Activated CD8-positive, alpha-beta memory T cell treated with anti-CD3 and anti-CD28 coated beads for 48 hours (primary cell): ENCODE data around the gene ST3GAL3.
"Not testable (repeated sequence)": the region's sequence is repeated elsewhere in the genome, so short reads cannot be mapped to it uniquely, and the experiment has no call there.

Source experiments
- DNase-seq, 3 experiments: peaks; one replicate each; pipeline ENCODE4 v3.0.0-alpha.2; 2020; ENCODE audit warnings: low read depth in 2 of 3, low spot score in 2 of 3

Gene ST3GAL3

DNA sequence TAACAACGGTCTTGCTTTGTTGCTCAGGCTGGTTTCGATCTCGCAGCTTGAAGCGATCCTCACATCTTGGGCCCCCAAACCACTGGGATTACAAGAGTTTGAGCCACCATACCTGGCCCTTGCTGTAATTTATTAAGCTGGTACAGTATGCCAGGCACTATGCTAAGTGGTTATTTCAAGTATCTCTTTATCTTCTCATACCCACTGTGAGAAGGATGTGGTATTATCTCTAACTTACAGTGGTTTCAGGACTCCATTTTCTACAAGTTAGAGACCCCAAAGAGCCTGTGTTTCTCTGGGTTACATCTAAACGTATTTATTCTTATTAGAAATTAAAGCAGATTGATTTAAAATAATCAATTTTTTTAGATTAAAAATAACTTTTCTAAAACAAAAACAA, 8.1 kb upstream of the ST3GAL3 start:
- no peak for DNase-seq

DNA sequence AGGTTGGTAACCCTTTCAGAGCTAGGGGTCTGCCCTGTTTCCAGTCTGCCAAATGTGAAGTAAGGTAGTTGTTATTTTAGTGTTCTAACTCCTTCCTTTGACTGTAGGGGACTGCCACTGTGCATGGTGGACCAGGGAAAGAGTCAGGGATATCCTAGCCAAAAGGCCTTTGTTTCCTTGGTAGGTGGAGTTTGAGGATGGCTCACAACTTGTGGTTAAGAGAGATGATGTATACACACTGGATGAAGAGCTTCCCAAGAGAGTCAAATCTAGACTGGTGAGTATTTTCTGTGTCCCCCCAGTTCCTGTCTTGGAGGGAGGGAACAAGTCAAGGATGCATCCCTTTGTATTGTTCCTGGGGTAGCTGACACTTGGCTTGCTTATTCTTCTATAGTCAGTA, 3.5 kb upstream of the ST3GAL3 start:
- DNase-seq = no peak

DNA sequence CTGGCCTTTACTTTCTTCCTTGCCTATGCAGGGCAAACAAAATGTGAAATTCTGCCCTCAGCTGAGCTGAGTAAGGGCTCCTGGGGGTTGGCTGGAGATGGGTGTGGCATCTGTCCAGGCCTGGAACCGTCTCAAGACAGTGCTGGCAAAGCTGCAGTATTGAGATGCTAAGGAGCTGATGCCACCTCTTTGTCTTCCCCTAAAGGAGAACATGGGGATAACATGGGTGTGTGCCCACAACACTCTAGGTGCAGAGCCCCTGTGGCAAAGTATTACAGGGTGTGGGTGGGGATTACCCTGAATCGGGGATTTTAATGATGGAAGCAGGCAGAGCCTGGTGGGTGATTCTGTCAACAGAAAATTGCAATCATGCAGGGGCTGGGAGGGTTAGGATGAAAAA, 2.5 kb upstream of the ST3GAL3 start:
- no peak for DNase-seq

DNA sequence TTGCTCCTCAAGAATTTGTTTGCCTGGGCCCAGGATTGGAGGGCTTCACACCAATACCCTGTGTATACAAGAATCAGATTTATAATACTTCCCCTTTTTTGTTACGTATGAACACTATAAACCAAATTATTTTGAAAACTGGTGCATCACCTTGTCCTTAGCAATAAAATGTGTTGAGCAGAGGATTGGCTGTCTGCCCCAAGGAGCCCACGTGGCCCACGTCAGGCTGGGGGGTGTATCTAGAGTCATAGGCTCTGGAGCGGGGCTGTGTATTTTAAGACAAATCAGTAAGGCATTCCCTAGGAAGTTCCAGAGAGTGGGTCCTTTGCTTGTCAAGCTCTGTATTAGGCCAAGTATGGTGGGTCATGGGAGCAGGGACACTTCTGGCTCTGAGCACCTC, 2.0 kb upstream of the ST3GAL3 start:
- DNase-seq = no peak

DNA sequence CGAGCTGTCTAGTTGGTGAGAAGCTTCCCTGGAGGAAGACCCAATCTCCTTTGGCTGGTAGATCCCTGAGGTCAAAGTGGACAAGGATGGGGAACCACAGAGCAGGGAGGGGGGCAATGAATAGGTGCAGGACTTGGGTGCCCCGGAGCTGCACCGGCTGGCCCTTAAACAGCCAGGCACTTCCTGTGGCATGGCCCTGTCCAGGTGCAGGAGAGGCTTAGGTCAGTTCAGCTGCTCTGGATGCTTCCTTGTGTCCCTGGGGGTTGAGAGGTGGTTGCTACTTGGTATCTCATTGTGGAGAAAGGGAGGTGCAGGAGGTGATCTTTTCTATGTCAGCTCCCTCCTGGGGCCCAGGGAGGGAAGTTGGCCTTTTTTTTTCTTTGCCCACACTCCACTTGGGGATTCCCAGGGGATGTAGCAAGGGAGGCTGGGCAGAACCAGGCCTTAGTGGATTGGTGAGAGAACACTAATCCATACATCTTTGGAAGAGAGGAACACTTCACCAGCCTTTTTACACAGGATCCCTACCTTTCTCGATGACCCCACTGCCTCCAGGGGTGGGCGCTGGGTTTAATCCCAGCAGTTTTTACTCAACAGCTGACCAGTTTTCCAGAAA, 1.2 kb upstream of the ST3GAL3 start:
- no peak for DNase-seq

DNA sequence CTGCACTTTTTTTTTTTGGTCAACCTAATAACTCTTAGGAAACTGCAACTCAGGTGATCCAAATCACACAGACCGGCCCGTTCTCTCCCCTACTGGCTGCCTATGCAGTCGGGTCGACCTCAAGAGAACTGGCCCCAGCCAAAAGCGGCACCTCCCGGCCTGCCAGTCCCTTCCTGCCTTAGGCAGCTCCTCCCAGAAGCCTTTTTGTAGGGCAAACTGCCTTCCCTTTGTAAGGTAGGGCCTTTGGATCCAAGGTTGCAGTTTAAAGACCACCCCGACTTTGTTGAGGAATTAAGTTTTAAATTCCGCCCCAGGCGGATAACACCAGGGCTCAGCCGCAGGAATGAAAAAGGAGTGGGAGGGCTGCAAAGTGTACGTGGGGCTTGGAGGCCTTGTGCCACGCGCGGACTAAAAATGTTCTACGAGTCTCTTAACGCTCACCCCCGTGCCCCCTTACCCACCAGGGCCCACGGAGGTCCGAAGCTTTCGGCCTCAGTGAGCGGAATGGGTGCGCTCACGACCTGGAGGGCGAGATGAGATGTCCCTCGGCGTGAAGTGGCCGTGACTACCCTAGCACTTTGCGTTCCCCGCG, 642 bp upstream of the ST3GAL3 start:
- peak in 1 of 3 experiments; percentile 14 for DNase-seq

DNA sequence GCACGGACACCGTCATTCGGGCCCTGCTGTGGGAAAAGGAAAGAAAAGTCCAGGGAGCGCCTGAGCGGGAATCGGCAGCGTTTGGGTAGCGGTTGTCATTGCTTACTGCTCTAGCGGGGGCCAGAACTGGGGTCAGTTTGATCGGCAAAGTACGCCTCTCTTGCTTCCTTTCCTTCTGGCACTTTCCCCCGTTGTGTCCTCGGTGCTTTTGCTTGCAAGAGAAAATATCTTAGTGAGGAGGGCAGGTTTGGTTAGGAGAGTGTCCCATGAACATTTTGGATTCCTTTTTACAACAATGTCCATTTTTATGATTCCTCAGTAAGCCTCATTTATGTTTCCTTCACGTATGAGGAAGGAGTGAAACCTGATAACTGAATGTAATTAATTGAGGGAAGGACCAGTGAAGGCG, 670 bp downstream of the ST3GAL3 start:
- peak in 1 of 3 experiments; percentile 40 for DNase-seq

DNA sequence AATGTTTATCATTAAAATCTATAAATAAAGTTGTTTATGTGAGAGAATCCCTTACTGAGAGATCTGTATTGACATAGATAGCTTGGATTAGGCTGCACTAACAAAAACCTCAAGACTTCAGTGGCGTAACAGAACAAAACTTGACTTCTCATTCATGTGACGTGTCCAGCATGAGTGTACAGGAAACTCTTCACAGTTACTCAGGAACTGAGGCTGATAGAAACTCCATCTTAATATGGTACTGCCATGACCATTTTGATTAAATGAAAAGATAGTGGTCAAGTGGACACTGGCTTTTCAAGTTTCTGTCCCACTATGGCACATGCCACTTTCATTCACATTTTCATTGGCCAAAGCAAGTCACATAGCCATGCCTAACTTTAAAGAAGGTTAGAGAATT, 3.7 kb downstream of the ST3GAL3 start:
- no peak for DNase-seq

DNA sequence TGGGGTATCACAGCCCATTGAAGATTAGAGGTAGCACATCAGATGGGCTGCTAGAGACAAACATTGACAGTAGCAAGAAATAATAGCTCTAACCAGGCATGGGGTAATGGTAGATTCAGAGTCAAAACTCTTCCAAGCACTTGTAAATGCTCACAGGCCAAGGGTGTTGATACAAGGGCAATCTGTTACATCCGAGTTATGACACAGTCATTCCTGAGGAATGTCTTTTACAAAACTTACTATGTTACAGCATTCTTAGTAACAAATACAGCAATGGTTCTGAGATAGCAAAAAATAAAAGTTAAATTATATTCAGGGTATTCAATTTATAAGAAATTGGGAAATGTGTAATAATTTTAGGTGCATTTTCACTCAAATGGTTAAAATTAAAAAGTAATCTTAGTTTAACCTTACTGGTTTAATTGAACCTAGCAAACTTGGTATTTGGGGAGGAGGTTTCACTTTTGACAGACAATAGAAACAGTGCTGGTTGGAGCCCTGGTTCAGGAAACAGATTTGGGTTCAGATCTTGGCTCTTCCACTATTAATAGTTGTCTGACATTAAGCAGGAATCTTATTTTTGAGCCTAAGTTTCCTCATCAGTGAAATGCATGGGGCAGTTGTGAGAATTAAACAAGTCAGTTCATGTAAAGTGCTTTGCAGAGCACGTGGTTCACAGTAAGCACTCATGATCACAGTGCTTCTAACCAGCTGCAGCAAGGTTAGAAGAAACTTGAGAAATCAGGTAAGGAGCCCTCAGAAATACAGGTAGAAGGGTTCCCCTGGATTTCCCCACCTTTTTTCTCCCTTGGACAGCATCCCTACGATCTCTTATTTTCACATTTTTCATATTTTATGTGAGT, 4.4 kb downstream of the ST3GAL3 start:
- no peak for DNase-seq

DNA sequence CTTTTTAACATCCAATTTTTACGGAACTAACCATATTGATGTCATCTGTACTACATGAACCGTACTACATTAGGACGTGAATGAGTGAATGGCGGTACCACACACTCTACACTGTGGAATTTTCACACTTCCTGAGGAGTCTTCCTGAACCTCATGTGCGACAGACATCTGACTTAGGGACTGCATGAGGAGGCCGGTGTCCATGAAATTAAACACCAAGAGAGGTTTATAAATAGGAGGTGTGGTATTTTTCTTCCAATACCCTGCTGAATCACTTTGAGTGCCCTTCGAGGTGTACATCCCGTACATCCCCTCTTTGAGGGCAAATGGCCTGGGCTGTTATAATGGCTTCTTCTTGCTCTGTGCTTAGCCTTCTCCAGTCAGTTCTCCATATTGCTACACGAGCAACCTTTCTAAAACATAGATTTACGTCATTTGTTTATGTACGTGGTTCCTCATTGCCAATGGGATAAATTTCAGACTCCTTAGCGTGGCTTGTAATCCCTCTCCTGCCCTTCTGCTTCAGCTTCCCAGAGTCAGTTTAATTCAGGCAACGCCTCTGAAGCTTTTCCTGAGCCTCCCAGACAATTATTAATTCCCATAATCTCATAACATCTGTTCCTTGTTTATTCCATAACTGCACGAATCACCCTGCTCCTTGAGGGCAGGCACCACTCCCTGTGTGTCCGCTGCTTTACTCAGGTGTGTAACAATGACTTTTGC, 9.4 kb downstream of the ST3GAL3 start:
- no peak for DNase-seq

DNA sequence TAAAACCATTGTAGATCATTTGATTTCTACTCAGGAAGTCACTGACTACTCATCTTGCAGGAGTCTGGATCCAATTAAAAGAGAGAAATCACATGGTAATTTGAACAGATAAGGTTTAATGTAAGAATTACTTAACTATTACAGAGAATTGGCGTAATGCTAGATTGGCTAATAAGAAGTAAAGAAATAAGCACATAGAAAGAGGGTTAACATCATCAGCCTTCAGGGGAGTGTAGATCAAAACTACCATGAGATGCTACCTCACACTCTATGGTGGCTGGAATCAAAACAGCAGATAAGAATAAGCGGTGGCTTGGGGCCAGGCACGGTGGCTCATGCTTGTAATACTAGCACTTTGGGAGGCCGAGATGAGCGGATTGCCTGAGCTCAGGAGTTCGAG, 11.7 kb downstream of the ST3GAL3 start:
- DNase-seq = no peak

DNA sequence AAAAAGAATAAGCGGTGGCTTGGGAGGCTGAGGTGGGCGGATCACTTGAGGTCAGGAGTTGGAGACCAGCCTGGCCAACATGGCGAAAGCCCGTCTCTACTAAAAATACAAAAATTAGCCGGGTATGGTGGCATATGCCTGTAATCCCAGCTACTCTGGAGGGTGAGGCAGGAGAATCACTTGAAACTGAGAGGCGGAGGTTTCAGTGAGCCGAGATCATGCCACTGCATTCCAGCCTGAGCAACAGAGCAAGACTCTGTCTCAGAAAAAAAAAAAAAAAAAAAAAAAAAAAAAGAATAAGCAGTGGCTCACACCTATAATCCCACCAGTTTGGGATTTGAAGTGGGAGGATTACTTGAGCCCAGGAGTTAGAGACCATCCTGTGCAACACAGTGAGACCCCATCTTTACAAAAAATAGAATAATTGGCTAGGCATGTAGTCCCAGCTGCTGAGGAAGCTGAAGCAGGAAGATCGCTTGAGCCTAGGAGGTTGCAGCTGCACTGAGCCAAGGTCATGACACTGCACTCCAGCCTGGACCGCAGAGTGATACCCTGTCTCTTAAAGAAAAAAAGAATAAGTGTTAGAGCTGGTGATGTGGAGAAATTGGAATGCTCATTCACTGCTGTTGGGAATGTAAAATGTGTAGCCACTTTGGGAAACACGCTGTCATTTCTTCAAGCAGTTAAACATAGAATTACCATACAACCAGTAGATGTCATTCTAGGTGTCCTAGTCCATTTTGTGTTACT, 12.5 kb downstream of the ST3GAL3 start:
- not testable (repeated sequence) for DNase-seq

DNA sequence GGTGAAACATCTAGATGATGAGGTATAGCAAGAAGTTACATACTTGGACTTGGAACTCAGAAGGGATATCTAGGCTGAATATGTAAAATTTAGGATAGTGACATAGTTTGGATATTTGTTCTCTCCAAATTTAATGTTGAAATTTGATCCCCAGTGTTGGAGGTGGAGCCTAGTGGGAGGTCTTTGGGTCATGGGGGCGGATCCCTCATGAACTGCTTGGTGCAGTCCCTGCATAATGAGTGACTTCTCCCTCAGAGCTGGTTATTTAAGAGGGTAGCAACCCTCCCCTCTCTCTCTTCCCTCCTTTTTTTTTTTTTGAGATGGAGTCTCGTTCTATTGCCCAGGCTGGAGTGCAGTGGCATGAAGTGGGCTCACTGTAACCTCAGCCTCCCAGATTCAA, 15.5 kb downstream of the ST3GAL3 start:
- no peak for DNase-seq

DNA sequence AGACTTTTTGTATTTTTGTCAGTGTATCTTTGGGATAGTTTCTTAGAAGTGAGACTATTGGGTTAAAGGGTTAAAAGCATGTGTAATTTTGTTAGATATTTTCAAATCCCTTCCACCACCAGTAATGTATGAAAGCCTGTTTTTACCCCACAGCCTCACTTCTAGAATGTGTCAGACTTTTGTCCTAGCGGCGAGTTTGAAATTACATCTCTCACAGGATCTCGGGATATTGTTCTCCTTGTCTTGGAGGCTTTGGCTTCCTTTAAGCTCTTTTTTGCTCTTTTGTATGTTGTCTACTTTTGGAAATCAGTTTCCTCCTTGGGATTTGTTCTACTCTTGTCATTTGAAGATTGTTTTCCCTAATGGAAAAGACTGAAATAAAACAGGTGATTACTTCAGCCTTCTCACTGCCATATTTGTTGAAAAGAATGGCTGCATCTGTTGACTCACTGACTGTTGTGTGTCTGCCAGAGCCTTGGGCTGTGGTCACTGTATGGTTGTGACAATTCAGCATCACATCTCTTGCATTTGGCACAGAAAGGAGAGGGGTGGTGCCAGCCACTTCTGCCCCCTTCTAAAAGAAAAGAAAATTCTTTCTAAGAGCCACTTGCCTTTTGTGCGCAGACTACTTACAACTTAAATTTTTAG, 22.6 kb downstream of the ST3GAL3 start:
- no peak for DNase-seq

DNA sequence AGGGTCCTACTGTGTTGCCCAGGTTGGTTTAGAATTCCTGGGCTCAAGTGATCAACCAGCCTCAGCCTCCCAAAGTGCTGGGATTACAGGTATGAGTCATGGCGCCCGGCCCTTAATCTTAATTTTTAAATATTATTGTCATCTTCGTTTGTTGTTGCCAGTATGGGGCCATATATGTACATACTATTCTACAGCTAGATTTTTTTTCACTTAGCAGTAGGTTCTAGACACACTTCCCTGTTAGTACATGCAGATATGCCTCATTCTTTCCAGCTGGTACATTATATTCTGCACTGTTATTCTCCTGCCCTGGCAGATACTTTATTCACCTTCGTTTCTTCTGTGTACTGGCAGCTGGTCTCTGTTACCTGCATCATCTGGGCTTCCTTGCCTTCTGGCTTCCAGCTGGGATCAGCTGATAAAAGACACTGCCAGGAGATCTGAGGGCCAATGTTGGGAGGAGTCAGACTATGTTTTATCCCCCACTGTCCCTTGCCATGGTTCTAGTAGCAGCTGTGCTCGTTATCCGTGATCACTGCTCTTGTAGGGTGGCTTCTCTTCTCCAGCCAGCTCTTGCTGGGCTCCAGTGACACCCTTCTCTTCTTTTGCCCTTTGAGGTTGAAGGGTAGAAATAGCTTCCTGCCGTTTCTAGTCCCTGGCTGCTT, 24.7 kb downstream of the ST3GAL3 start:
- DNase-seq = no peak

DNA sequence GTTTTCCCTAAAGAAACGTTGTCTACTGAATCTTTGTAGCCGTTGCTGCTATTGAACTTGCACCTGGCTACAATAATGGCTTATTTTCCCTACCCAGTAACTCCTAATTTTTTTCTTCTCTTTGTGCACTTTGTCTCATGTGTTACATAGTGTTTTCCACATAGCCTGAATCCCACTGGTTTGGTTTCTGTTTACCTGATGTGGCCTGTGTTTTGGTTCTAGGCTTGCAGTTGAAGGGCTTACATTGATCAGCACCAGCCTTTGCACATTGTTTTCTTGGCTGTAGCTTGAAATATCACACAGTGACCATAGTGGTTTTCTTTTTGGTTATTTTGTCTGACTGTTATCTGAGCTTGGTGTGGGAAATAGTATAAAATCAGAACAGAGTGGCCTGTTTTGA, 29.5 kb downstream of the ST3GAL3 start:
- DNase-seq = no peak

DNA sequence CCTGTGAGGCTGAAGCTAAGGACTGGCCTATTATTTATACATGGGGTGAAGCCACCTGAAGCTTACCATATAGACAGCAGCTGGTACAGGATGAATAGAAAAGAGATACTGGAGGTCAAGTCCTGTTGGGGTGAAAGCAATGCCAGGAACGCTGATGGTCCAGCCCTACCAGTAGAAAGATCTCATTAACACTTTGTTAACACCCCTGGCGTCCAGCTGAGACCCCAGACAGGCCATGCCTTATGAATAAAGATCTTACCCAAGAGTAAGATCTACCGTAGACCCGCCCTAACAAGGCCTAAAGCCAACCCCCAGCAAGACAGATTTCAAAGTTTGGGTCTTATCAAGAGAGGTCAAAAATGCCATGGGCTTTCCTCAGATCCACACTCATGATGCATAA, 34.7 kb downstream of the ST3GAL3 start:
- DNase-seq = no peak

DNA sequence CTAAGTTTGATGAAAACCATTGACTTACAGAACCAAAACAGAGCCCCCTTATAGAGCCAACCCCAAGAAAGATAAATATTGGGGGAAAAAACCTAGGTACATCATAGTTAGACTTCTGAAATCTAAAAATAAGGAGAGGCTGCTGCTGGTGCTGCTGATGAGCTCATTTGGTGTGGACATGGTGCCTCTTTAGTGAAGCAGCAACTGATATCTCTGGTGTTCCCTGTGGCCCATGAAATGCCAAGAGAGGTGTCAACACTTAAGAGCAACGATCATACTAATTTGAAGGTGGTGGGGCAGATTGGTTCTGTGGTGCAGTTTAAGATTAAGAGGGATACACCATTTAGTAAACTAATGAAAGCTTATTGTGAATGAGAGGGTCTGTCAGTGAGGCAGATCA, 35.9 kb downstream of the ST3GAL3 start:
- no peak for DNase-seq

DNA sequence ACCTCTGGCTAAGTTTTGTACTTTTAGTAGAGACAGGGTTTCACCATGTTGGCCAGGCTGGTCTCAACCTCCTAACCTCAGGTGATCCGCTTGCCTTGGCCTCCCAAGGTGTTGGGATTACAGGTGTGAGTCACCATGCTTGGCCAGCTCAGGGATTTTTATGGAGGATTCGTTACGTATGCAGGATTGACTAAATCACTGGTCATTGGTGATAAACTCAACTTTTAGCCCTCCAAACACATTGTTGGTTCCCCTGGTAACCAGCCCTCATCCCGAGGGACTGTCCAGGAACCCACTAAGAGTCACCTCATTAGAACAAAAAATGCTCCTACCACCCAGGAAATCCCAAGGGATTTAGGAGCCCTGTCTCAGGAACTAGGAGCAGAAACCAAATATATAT, 40.4 kb downstream of the ST3GAL3 start:
- DNase-seq = no peak

DNA sequence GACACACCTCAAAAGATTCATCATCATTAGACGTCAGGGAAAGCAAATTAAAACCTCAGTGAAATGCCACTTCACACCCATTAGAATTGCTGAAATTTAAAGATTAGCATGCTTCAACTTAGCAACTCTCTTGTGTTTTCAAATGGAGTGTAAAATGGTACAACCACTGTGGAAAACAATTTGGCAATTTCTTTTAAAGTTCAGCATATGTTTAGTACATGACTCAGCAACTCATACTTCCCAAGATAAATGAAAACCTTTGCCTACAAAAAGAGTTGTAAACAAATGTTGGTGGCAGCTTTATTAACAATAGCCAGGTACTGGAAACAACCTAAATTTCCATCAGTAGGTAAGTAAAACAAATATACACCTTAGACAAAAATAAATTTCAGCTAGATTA, 42.7 kb downstream of the ST3GAL3 start:
- DNase-seq = no peak
